ENCODE results near the gene MRPL48. TPM values are rescaled to one million over a fixed set of nuclear protein-coding genes. Genes with fewer than 3 reads are reported as not detected.

Gene MRPL48
- total and polyA plus RNA-seq, 4 donors, result 20.5 to 38.1 (median 31.0) TPM

- no peak overlapping the region for H3K9ac ChIP-seq (ENCODE audit: insufficient read depth in 1 of 2, low read length in 2 of 2)
- H3K27ac ChIP-seq (ENCODE audit: low read depth in 1 of 2, low read length in 1 of 2), result no peak overlapping the region
- peaks cover 2 to 5% (median 4%) of the 10 kb centered on the region in 5 donors for H3K4me1 ChIP-seq (ENCODE audit: control insufficient read depth in 5 of 5, insufficient read depth in 5 of 5, low read length in 5 of 5)
- no peak for TF ChIP-seq CTCF (IDR thresholded peaks at IDR 0.05; ENCODE audit: control extremely low read depth, extremely low read depth)
- H3K27me3 ChIP-seq (ENCODE audit: control insufficient read depth in 3 of 3, insufficient read depth in 3 of 3, low read length in 2 of 3), result no peaks in the 10 kb centered on the region
- H3K9me3 ChIP-seq (ENCODE audit: control insufficient read depth in 4 of 4, insufficient read depth in 3 of 4, low read length in 3 of 4), result no peaks in the 10 kb centered on the region
- DNase-seq (no peak), ATAC-seq (ENCODE audit: insufficient read depth, low FRiP score) (no peak)
- H3K36me3 ChIP-seq (ENCODE audit: control insufficient read depth in 4 of 4, insufficient read depth in 4 of 4, low read length in 4 of 4), result peaks cover 13 to 20% (median 15%) of the 10 kb centered on the region in 4 donors
- no peak overlapping the region for H3K4me3 ChIP-seq
- WGBS, 2 donors, result 93 to 95% methylated on average over 3 of the region's 3 CpGs
Observed at GRCh38 chr11:73870261-73870660, 82.6 kb downstream of the MRPL48 start.

- Histone ChIP-seq H3K36me3 (ENCODE audit: control insufficient read depth in 4 of 4, insufficient read depth in 4 of 4, low read length in 4 of 4) (peaks cover 13 to 21% (median 17%) of the 10 kb centered on the region in 4 donors), H3K4me1 (ENCODE audit: control insufficient read depth in 5 of 5, insufficient read depth in 5 of 5, low read length in 5 of 5) (peaks cover 6 to 22% (median 9%) of the 10 kb centered on the region in 5 donors), H3K27me3 (ENCODE audit: control insufficient read depth in 3 of 3, insufficient read depth in 3 of 3, low read length in 2 of 3) (no peaks in the 10 kb centered on the region), H3K4me3 (no peak overlapping the region), H3K9ac (ENCODE audit: insufficient read depth in 1 of 2, low read length in 2 of 2) (no peak overlapping the region), H3K9me3 (ENCODE audit: control insufficient read depth in 4 of 4, insufficient read depth in 3 of 4, low read length in 3 of 4) (peaks cover 0 to 2% (median 0%) of the 10 kb centered on the region in 4 donors), H3K27ac (ENCODE audit: low read depth in 1 of 2, low read length in 1 of 2) (no peak overlapping the region)
- WGBS, 2 donors, result 98% methylated on average over 9 of the region's 9 CpGs
- ATAC-seq (ENCODE audit: insufficient read depth, low FRiP score), result no peak
- DNase-seq, result no peak
- no peak for TF ChIP-seq CTCF (IDR thresholded peaks at IDR 0.05; ENCODE audit: control extremely low read depth, extremely low read depth)
Observed at GRCh38 chr11:73872749-73873357, 85.2 kb downstream of the MRPL48 start.

- peak overlapping the region in 1 of 2 donors; percentile 57 for H3K9ac ChIP-seq (ENCODE audit: insufficient read depth in 1 of 2, low read length in 2 of 2)
Observed at GRCh38 chr11:73875380-73875779, 87.7 kb downstream of the MRPL48 start.

More at GRCh38 chr11:73875380-73875779, 87.7 kb downstream of the MRPL48 start:
- Histone ChIP-seq H3K27me3 (ENCODE audit: control insufficient read depth in 3 of 3, insufficient read depth in 3 of 3, low read length in 2 of 3) (no peaks in the 10 kb centered on the region), H3K4me1 (ENCODE audit: control insufficient read depth in 5 of 5, insufficient read depth in 5 of 5, low read length in 5 of 5) (peaks cover 5 to 24% (median 9%) of the 10 kb centered on the region in 5 donors), H3K4me3 (no peak overlapping the region), H3K27ac (ENCODE audit: low read depth in 1 of 2, low read length in 1 of 2) (peak overlapping the region in 1 of 2 donors; percentile 64), H3K9me3 (ENCODE audit: control insufficient read depth in 4 of 4, insufficient read depth in 3 of 4, low read length in 3 of 4) (peaks cover 0 to 2% (median 0%) of the 10 kb centered on the region in 4 donors), H3K36me3 (ENCODE audit: control insufficient read depth in 4 of 4, insufficient read depth in 4 of 4, low read length in 4 of 4) (peaks cover 13 to 21% (median 17%) of the 10 kb centered on the region in 4 donors)
- TF ChIP-seq CTCF (IDR thresholded peaks at IDR 0.05; ENCODE audit: control extremely low read depth, extremely low read depth), result no peak
- DNase-seq, result no peak
- WGBS, 2 donors, result 95 to 97% methylated on average over 1 of the region's 1 CpG
- no peak for ATAC-seq (ENCODE audit: insufficient read depth, low FRiP score)
